Stomach (tissue), 4 donors: ENCODE data around the gene IL12RB2.

ENCODE experiments used
- CTCF ChIP-seq, 7 experiments: fragments of 450-650 bp in 4 of 7; fragments of 200-600 bp in 3 of 7; sonication (generic) in 3 of 7; IDR thresholded peaks; one replicate each; pipeline ENCODE4 v1.5.1; 2016 to 2019; ENCODE audit warnings: antibody characterized with exemption in 7 of 7, control low read depth in 2 of 7, mild to moderate bottlenecking in 1 of 7
- EP300 ChIP-seq: sonication (generic); formaldehyde crosslinking; IDR thresholded peaks from one replicate; pipeline ENCODE4 v1.6.1; 2017; ENCODE audit warnings: antibody characterized with exemption
- POLR2A ChIP-seq, 4 donors: fragments of 450-650 bp; IDR thresholded peaks; one replicate each; pipeline ENCODE4 v1.6.1; 2016; ENCODE audit warnings: antibody characterized with exemption in 4 of 4, control low read depth in 2 of 4, mild to moderate bottlenecking in 1 of 4, moderate library complexity in 1 of 4
- POLR2AphosphoS5 ChIP-seq, 3 donors: sonication (generic); formaldehyde crosslinking; IDR thresholded peaks; one replicate each; pipeline ENCODE4 v1.6.1; 2016; ENCODE audit warnings: antibody characterized with exemption in 3 of 3

DNA sequence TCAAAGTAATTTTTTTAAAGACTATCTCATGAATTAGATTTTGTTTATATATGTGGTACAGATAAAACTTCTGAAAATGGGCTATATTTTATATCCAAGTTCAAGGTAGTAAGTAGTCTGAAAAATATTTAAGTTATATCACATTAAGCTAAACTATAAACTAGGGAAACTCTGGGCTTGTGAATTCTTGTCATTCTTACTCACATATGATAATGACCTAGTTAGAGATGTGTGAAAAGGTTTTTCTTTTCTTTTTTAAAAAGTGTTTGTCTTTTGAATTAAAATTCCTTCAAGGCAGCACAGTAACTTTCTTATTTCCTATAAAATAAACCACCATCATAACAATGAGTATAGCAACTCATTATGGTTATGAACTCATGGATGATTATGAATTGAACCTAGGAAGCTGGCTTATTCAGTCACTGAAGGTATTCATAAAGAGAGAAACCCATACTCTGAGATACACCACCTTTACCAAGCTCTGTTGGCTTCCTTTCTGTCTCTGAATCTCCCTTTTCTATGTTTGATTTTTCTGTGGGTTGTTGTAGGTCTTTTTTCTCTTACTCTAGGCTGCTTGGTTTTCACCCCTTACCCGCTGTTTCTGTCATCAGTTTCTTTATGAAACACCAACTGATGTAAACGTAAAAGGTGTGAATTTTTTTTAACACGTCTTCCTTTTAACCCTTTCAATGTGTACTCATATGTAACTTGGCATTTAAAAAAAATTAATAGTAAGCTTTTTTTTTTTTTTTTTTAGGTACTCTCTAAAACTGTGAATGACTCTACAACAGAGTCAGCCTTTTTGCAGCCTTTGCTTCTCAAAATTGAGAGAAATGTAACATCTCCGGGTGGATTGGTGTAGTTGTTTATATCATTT is 25.2 kb downstream of the IL12RB2 start:
- TF ChIP-seq CTCF (IDR thresholded peaks at IDR 0.05), result no peak
- TF ChIP-seq POLR2A (IDR thresholded peaks at IDR 0.05), result no peak
- no peak for TF ChIP-seq EP300
- no peak for TF ChIP-seq POLR2AphosphoS5 (IDR thresholded peaks at IDR 0.05)
